Activated CD4-positive, alpha-beta T cell treated with anti-CD3 and anti-CD28 coated beads, Interleukin-10, Interleukin-2, amounts not matched to agents 100 ng/mL and 50 ng/mL, durations not matched to agents 16 hours and 8 hours (primary cell): ENCODE data around the gene LAMA1.
A peak's percentile ranks its signal among the peaks of the same experiment; 100 is the strongest.
"Not testable (repeated sequence)": the region's sequence is repeated elsewhere in the genome, so short reads cannot be mapped to it uniquely, and the experiment has no call there.

ENCODE experiments used
- DNase-seq: peaks from one replicate; pipeline ENCODE4 v3.0.0-alpha.2; 2020

The LAMA1 gene

DNA sequence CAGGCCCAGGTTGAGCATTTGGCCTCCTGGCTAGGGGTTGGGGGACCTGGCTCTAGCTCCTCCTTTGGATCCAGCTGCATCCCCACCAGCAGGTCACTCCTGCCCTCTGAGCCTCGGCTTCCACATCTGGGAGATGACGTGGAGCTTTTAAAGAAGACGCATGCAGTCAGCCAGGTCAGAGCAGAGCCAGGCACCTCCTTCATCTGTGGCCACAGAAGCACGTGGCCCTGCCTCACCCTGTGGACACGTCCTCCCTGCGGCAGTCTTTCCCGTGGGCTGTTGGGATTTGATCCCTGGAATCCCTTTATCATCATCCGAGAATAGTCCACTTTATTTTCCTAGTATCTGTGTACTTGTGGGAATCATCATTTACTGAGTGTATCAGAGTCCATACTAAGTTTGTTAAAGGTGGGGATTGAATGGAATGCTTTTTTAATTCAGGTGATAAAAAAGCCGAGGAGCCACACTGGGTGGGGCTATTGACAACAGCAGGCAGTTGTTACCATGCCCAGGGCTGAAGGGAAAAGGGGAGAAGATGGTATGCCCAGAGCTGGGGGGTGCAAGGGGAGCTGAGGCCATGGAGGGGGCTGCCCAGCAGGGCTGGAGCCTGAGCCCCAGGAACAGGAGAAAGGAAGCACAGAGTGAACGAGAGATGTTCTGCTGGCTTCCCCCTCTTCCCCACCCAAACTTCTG lies 170.1 kb downstream of the LAMA1 start:
- no peak for DNase-seq

DNA sequence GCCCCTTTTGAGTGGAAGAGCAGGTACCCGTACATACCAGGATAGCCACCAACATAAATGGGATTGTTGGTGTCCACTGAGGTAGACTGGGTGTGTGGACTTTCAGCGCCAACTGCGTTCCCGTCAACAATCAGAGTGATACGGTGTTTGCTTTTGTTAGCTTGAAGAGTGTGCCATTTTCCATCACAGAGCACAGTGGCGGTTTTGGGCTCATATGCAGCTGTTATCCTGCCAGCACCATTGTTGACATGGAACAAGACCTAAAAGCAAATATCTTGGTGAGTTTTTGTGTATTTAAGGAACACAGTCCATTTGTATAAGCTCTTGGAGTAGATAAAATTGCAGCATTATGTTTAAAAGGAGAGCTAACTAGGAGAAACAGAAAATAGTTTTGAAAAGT lies 174.5 kb downstream of the LAMA1 start:
- DNase-seq: no peak

DNA sequence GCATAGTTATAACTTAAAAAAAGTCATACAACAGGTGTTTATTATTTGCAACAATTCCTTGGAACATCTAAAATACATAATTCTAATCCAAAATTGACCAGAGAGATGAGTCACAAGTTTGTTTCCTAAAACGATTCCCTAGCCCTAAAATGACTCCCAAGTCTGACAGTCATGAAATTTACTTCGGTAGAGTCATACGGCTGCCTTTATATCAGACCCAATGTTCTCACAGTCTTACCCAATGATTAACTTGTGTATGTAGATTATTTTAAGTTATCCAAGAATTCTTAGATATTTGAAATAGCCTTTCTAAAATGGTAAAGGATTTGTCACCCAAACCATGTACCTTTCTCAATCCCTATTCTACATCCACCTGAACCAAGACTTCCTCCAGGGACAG lies 174.9 kb downstream of the LAMA1 start:
- DNase-seq: no peak

DNA sequence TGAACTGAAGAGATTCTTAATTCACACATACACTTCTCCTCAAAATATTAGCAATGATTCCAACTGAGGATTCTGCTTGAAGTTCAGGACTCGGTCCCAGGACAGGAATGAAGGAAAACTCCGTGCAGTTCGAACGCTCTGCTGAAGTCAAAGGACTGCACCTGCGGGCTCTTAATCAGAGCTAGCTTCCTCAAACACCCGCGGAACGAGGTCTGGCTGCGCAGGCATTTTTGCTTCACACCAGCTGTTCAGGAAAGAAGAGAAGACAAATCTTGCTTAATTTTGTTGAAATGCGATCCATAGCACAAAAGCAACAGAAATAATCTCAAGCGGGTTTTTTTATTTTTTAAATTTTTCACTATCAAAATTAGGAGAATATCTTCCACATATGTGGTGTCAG lies 175.6 kb downstream of the LAMA1 start:
- no peak for DNase-seq

DNA sequence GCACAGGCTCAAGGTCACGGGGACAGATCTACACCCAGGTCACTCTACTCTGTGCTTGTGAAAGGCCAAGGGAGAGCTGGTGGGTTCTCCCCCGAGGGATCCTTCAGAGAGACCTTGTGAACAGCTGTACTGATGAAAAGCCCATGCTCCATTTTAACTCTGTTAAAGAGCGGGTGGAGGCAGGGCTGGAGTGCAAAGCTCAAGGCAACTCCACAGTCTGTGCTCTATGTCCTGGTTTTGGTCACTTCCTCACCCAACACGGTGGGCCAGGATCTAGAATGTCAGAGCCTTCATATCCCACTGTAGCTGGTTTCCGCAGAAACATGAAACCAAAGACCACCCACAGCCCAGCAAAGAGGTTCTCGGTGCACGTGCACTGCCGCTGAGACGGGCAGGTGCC lies 177.1 kb downstream of the LAMA1 start:
- DNase-seq: no peak

DNA sequence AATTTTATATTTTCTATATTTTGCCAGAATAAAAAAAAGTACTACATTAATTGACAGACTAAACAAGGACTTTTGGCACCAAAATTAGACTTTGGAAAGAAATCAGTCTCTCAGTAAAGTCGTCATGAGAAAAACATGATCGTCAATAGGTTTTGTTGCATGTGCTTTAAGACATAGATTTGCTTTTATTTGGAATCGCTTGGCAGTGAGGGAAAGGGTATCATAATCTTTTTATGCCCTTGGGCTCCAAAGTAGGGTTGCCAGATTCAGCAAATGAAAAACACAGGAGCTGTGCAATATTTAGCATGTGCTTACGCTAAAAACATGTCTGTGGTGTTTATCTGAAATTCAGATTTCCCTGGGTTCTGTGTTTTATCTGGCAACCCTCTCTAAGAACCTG lies 177.6 kb downstream of the LAMA1 start:
- DNase-seq: no peak

DNA sequence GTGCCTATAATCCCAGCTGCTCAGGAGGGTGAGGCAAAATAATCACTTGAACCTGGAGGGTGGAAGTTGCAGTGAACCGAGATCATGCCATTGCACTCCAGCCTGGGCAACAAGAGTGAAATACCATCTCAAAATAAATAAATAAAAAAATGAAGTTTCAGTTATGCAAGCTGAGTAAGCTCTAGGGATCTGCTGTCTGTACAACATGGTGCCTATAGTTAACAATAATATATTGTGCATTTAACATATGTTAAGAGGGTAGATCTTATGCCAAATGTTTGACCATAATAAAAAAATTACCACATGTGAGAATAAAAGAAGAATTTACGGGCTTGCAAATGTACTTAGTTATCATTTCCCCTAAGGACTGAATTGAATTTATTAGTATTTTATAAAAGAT lies 179.2 kb downstream of the LAMA1 start:
- DNase-seq: not testable (repeated sequence)

DNA sequence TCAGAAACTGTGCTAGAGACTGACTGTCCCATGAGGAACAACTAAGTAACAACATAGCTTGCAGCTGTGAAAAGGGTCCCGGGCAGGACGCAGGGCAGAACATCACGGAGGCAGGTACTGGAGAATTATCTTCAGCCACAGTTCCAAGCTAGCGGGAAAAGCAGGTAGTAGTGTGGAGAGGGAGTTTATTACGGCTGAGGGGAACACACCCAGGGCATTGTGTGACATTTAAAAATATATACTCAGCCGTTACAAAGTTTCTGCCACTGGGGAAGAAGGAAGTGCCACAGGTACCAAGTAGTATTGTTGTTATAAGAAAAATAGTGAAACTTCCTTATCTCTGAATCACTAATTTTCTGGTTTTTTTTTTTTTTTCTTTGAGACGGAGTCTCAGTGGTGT lies 179.6 kb downstream of the LAMA1 start:
- DNase-seq: no peak

DNA sequence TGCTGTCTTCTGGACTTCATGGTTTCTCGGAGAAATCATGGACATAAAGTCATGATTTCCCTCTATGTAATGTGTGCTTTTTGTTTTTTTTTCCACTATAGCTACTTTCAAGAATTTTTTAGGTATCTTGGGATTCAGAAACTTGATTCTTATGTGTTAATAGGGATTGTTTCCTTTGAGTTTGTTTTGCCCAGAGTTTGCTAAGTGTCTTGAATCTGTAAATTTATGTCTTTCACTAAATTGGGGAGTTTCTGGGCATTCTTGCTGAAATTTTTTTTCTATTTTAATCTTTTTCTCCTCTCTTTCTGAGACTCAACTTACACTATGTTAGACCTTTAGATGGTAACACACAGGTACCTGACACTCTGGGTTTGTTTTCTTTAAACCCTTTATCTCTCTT lies 182.7 kb downstream of the LAMA1 start:
- no peak for DNase-seq

DNA sequence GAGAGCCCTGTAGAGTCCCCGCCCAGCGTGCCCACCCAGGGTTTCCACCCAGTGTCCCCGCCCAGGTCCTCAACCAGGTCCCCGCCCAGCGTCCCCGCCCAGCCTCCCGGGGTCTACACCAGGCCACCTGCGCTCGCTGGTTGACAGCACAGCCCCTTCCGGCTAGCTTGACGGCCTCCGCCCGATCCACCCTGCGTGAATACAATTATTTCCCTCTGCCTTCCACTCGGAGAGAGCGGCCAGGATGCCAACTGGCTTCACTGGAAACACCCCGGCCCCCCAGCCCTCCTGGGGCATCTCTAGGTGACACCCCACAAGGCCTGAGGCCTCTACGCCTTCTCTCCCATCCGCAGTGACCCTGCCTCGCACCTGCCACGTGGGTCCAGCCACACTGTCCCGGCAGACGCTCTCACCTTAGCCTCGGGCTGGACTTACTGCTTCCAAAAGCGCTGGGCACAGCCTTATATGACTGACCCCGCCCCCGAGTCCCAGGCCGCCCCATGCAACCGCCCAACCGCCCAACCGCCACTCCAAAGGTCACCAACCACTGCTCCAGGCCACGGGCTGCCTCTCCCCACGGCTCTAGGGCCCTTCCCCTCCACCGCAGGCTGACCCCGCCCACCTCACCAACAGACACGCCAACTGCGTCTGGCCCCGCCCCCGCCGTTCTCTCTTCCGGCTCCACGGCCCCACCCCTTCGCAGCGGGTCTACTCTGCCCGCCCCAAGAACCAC lies 188.1 kb downstream of the LAMA1 start:
- no peak for DNase-seq

DNA sequence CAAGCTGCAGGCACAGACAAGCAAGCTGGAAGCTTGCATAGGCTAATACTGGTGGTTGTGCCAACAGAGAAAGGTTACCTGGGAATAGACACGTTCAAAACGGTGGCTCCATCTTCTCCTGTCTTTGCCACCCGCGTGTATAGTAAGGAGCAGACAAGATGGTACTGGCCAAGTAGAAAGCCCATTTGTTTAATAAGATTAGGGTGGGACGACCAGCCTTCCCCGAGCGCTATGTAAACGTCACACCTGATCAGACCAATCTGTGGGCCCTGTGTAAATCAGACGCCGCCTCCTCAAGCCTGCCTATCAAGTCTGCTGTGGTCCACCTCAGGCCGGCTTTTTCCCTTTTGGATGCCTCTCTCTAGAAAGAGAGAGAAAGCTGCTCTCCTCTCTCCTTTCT lies 189.2 kb downstream of the LAMA1 start:
- DNase-seq: no peak

DNA sequence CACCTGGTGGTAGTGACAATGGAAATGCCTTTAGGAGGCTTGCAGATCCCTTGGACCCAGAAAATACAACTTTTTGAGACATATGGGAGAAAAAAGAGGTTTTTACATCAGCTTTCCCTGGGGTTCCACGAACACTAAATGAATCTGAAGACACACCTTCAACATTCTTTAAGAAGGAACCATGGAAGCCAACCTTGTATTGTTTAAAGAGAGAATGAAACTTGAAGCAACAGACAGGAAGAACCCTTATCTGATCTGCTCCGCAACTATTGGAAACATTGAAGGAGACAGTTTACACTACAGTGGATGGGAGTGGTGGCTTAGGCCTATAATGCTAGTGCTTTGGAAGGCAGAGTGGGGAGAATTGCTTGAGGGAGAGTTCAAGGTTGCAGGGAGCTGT lies 190.4 kb downstream of the LAMA1 start:
- DNase-seq: no peak

DNA sequence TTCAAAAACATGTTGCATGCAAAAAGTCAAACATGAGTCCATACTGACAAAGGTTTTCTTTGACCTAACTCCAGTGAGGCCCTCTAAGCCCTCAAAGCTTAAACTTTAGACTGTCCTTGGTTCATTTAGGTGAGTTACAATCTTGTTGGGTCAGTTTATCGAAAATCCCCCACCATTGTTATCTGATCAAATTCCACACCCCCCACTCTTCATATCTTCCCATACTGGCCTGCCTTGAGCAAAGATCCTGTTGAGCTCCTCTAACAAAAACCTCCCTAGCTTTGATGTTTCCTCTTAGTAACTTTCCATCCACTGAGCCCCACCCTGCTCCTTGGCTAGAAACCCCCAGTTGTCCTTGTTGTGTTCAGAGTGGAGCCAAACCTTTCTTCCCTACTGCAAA lies 194.4 kb downstream of the LAMA1 start:
- no peak for DNase-seq

DNA sequence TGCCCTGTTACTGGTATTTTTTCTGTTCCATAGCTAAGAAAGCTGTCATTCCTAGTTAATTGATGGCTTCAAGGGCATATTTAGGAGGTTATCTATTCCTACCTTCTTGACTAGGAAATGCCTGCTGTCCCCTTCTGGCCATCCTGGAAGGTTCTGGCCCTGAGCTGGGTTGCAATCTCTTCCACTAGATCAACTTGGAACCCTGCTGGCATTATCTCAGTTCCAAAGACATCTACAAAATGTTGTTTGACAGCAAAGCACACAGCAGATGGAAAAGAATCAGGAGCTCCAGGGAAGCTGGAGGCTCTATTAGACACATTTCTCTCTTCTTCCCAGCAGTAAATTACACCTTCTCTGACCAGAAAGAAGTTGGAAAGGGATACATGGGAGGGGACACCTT lies 196.0 kb downstream of the LAMA1 start:
- DNase-seq: no peak

DNA sequence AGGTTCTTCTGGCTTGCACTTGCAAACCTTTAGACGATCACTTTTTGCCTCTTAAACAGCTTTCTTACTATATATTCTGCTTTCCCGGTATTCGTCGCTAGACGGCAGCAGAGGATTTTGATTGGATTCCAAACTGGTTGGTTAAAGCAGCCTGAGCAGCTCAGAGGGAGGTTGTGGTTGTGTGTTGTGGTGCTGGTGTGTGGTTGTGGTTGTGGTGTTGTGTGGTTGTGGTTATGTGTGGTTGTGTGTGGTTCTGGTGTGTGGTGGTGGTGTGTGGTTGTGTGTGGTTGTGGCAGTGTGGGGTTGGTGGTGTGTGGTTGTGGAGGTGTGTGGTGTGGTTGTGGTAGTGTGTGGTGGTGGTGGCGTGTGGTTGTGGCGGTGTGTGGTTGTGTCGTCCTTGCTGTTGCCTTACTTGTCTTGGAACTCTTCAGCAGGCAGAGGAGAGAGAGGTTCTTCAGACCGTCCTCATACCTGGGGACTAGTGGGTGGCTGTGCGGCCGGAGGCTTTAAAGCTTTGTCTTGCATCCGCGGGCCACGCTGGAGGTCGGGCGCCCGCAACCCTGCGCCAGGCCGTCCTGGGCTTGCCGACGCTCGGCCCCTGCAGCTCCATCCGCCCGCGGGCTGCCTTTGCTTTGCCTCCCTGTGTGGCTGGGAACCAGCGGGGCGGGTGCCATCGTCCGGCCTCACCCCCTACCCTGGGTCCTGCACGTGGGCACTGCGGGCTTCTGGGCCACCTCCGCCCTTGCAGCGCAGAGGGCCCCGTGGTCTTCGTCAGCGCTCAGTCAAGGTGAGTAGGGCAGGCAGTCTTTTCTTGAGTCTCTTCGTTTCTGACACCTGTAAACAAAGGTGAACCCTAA lies 197.3 kb downstream of the LAMA1 start:
- peak; percentile 49 for DNase-seq

DNA sequence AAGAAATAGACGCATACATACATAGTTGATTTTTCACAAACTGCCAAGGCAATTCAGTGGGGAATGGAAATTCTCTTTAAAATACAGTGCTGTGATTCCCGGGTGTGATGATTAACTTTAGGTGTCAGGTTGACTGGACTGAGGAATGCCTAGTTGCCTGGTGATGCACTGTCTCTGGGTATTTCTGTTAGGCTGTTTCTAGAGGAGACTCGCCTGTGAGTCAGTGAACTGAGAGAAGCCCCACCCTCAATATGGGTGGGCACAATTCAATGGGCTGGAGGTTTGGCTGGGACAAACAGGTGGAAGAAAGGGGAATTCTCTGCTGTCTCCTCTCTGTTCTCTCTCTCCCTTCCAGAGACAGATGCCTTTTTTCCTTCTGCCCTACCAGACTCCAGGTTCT lies 200.5 kb downstream of the LAMA1 start:
- no peak for DNase-seq

DNA sequence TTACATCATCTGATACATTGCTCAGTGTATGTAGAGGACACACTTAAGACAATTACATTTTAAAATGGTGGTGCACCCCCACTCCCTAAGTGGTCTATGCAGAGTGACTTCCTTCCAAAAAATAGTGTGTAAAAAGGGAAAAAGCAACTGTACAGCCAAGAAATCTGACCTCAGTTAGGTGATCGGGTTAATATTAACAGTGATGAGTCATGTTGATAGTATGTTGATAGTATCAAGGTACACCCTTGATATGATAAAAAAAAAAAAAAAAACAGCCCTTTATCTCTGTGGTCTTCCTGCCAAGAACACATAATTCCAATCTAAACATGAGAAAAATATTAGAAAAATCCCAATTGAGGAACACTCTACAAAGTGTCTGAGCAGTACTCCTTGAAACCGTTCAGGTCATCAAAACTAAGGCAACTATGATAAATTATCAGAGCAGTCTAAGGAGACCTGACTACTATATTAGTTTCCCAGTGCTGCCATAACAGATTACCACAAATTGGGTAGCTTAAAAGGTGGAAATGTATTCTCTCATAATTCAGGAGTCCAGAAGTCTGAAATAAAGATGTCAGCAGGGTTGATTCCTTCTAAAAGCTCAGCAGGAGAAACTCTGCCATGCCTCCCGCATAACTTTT lies 216.2 kb downstream of the LAMA1 start:
- DNase-seq: no peak

DNA sequence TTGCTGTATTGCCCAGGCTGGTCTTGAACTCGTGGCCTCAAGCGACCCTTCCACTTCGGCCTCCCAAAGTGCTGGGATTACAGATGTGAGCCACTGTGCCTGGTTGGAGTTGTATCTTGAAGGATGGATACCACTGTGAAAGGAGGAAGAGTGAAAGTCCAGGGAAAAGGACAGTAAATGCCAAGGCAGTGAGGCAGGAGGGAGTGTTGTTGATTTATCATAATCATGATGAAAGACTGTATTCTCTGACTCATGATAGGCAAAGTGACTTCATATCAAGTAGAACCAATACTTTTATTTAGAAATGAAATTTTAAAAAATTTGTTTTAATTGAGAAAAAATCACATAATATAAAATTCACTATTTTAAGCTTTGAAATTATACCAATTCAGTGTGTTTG lies 225.8 kb downstream of the LAMA1 start:
- DNase-seq: no peak
